GM19438 (cell line): ENCODE results near the gene CARD19.

Experiments
- ATAC-seq: cut with Tn5 transposase; IDR thresholded peaks from one replicate; pipeline ENCODE4 v1.9.1; 2021; ENCODE audit warnings: low read depth; ENCODE audit not compliant: unreplicated experiment

Gene CARD19

GRCh38 chr9:93096131-93096802 is at the start of gene CARD19:
CARD19 (plus strand) TSS chr9:93096217; CDS start chr9:93096346, 129 bp downstream.
- peak; percentile 37 for ATAC-seq

GRCh38 chr9:93048566-93049448 is 47.2 kb upstream of the CARD19 start:
- no peak for ATAC-seq

- ATAC-seq, result no peak
Observed at GRCh38 chr9:93049491-93049890, 46.5 kb upstream of the CARD19 start.

GRCh38 chr9:93050231-93050630 is 45.8 kb upstream of the CARD19 start:
- ATAC-seq, result no peak

- ATAC-seq, result no peak
Observed at GRCh38 chr9:93051680-93052089, 44.3 kb upstream of the CARD19 start.

- no peak for ATAC-seq
Observed at GRCh38 chr9:93052791-93053540, 43.1 kb upstream of the CARD19 start.

GRCh38 chr9:93053781-93054331 is 42.2 kb upstream of the CARD19 start:
- ATAC-seq, result no peak

GRCh38 chr9:93054758-93055704 is 41.0 kb upstream of the CARD19 start:
- ATAC-seq, result no peak

- ATAC-seq, result no peak
Observed at GRCh38 chr9:93057042-93057702, 38.8 kb upstream of the CARD19 start.

- peak; percentile 19 for ATAC-seq
Observed at GRCh38 chr9:93057703-93058354, 38.2 kb upstream of the CARD19 start.

GRCh38 chr9:93058355-93059010 is 37.5 kb upstream of the CARD19 start, which contains the start of gene SUSD3:
SUSD3 (plus strand) TSS chr9:93058701; CDS start chr9:93058743, 42 bp downstream.
- peak; percentile 41 for ATAC-seq

GRCh38 chr9:93059011-93059714 is 36.9 kb upstream of the CARD19 start:
- no peak for ATAC-seq

- no peak for ATAC-seq
Observed at GRCh38 chr9:93059715-93060578, 36.1 kb upstream of the CARD19 start.

- no peak for ATAC-seq
Observed at GRCh38 chr9:93060746-93061259, 35.2 kb upstream of the CARD19 start.

GRCh38 chr9:93061260-93061751 is 34.7 kb upstream of the CARD19 start:
- ATAC-seq, result no peak
